HCT116 (cell line): ENCODE data around the gene FAM50A. TPM values are rescaled to one million over a fixed set of nuclear protein-coding genes. Genes with fewer than 3 reads are reported as not detected.

Source experiments
- ATAC-seq: fragments of 200-7000 bp; cut with Tn5 transposase; 2 replicates; pipeline ENCODE4 v1.9.1; 2020; ENCODE audit warnings: mild to moderate bottlenecking, moderate library complexity
- BruUV-seq: library from RNA; stranded (reverse); fragments of 400-500 nt; replicated peaks from 2 replicates; lab custom pipeline; 2021; lab: Mats Ljungman, UMichigan
- CTCF ChIA-PET: fragments of 300-600 bp; sonication (Branson Sonifier 250); formaldehyde crosslinking; loops from one replicate; lab custom pipeline; 2021; ENCODE audit warnings: antibody characterized with exemption; lab: Charles Lee
- POLR2A ChIA-PET: fragments of 300-600, 350-600 bp; sonication (Branson Sonifier 250); formaldehyde crosslinking; loops from one replicate; lab custom pipeline; 2021; ENCODE audit warnings: antibody characterized with exemption; lab: Charles Lee
- RAD21 ChIA-PET, 2 experiments: fragments of 300-600 bp; sonication (Branson Sonifier 250); formaldehyde crosslinking; loops; one replicate each; lab custom pipeline; 2023; ENCODE audit warnings: low total read pairs in 2 of 2; ENCODE audit not compliant: uncharacterized antibody in 2 of 2, unreplicated experiment in 2 of 2, low non-redundant PET in 1 of 2; lab: Charles Lee
- DNase-seq: peaks from one replicate; pipeline ENCODE4 v3.0.0-alpha.2; 2010; ENCODE audit warnings: low read depth, low spot score
- H2AFZ ChIP-seq: fragments of 200-600 bp; shearing (Covaris generic), sonication (generic); 2 replicates; pipeline ENCODE4 v1.6.1; 2017; ENCODE audit warnings: low read depth, mixed run types, mixed read lengths, antibody characterized with exemption, low read length; ENCODE audit not compliant: poor library complexity, severe bottlenecking
- H3K27ac ChIP-seq: 2 replicates; pipeline ENCODE4 v1.5.1; 2012; ENCODE audit warnings: low read depth, low read length
- H3K27me3 ChIP-seq: fragments of 200-600 bp; sonication (generic); 2 replicates; pipeline ENCODE4 v1.6.1; 2016; ENCODE audit warnings: mixed run types, low read length, mixed read lengths; ENCODE audit not compliant: insufficient read depth
- H3K36me3 ChIP-seq, 2 experiments: fragments of 200-500 bp in 1 of 2; fragments of 200-600 bp in 1 of 2; sonication (Bioruptor generic) in 1 of 2; sonication (generic) in 1 of 2; 2 replicates each; pipeline versions ENCODE4 v1.5.1 to v1.6.1; 2014 to 2016; ENCODE audit warnings: low read length in 2 of 2, inconsistent platforms in 1 of 2, mixed read lengths in 1 of 2, mixed run types in 1 of 2; ENCODE audit not compliant: insufficient read depth in 2 of 2, control insufficient read depth in 1 of 2
- H3K4me1 ChIP-seq, 2 experiments: fragments of 200-600 bp in 1 of 2; sonication (generic) in 1 of 2; 2 replicates each; pipeline versions ENCODE4 v1.5.1 to v1.6.1; 2012 to 2017; ENCODE audit warnings: low read length in 2 of 2, inconsistent platforms in 1 of 2, mild to moderate bottlenecking in 1 of 2, mixed read lengths in 1 of 2, mixed run types in 1 of 2, moderate library complexity in 1 of 2; ENCODE audit not compliant: insufficient read depth in 2 of 2, control insufficient read depth in 1 of 2
- H3K4me2 ChIP-seq: fragments of 200-600 bp; sonication (generic); 2 replicates; pipeline ENCODE4 v1.6.1; 2017; ENCODE audit warnings: mixed run types, low read length, mixed read lengths
- H3K4me3 ChIP-seq, 2 experiments: fragments of 200-600 bp in 1 of 2; sonication (generic) in 1 of 2; replicated peaks in 1 of 2; 2 replicates each; pipeline ENCODE4 v1.5.1; 2011 to 2016; ENCODE audit warnings: low read length in 2 of 2, control low read depth in 1 of 2, low read depth in 1 of 2, mild to moderate bottlenecking in 1 of 2, mixed read lengths in 1 of 2, mixed run types in 1 of 2
- H3K79me2 ChIP-seq: fragments of 200-600 bp; sonication (generic); 2 replicates; pipeline ENCODE4 v1.6.1; 2017; ENCODE audit warnings: mild to moderate bottlenecking, mixed run types, low read length, moderate library complexity, mixed read lengths; ENCODE audit not compliant: insufficient read depth
- H3K9ac ChIP-seq: fragments of 200-600 bp; sonication (generic); 2 replicates; pipeline ENCODE4 v1.6.1; 2016; ENCODE audit warnings: low read length, mixed read lengths
- H3K9me2 ChIP-seq: fragments of 200-600 bp; sonication (generic), shearing (Covaris generic); 2 replicates; pipeline ENCODE4 v1.6.1; 2017; ENCODE audit warnings: mixed run types, mild to moderate bottlenecking, moderate library complexity; ENCODE audit not compliant: insufficient read depth
- H3K9me3 ChIP-seq, 2 experiments: fragments of 200-500 bp in 1 of 2; fragments of 200-600 bp in 1 of 2; sonication (Bioruptor generic) in 1 of 2; sonication (generic) in 1 of 2; 2 replicates each; pipeline ENCODE4 v1.6.1; 2014 to 2017; ENCODE audit warnings: low read length in 2 of 2, mixed read lengths in 2 of 2, inconsistent platforms in 1 of 2, low read depth in 1 of 2, mild to moderate bottlenecking in 1 of 2, mixed run types in 1 of 2, moderate library complexity in 1 of 2; ENCODE audit not compliant: control insufficient read depth in 1 of 2, insufficient read depth in 1 of 2
- H4K20me1 ChIP-seq: fragments of 200-600 bp; sonication (generic), shearing (Covaris generic); 2 replicates; pipeline ENCODE4 v1.6.1; 2017; ENCODE audit warnings: mixed run types, mild to moderate bottlenecking, moderate library complexity; ENCODE audit not compliant: insufficient read depth
- ATF3 ChIP-seq: IDR thresholded peaks from 2 replicates; pipeline ENCODE4 v1.6.1; 2012
- CBX3 ChIP-seq: IDR thresholded peaks from 2 replicates; pipeline ENCODE4 v1.6.1; 2012; ENCODE audit warnings: low read depth
- EGR1 ChIP-seq: IDR thresholded peaks from 2 replicates; pipeline ENCODE4 v1.6.1; 2012; ENCODE audit warnings: low read depth
- EZH2 ChIP-seq: fragments of 200-600 bp; sonication (generic); IDR thresholded peaks from 2 replicates; pipeline ENCODE4 v1.6.1; 2017; ENCODE audit warnings: antibody characterized with exemption, mixed run types
- EZH2phosphoT487 ChIP-seq: fragments of 200-600 bp; IDR thresholded peaks from 2 replicates; pipeline ENCODE4 v1.6.1; 2018; ENCODE audit warnings: antibody characterized with exemption, borderline replicate concordance
- FOSL1 ChIP-seq: IDR thresholded peaks from 2 replicates; pipeline ENCODE4 v1.6.1; 2012; ENCODE audit warnings: low read depth
- JUND ChIP-seq: IDR thresholded peaks from 2 replicates; pipeline ENCODE4 v1.6.1; 2012
- POLR2A ChIP-seq: IDR thresholded peaks from 2 replicates; pipeline ENCODE4 v1.7.0; 2011; ENCODE audit warnings: borderline replicate concordance; ENCODE audit not compliant: insufficient read depth, insufficient read length; ENCODE audit errors: extremely low read depth
- SP1 ChIP-seq: IDR thresholded peaks from 2 replicates; pipeline ENCODE4 v1.6.1; 2012; ENCODE audit warnings: low read depth
- YY1 ChIP-seq: IDR thresholded peaks from 2 replicates; pipeline ENCODE4 v1.6.1; 2011; ENCODE audit warnings: low read length, low read depth, moderate library complexity, mild to moderate bottlenecking; ENCODE audit not compliant: insufficient replicate concordance; ENCODE audit errors: extremely low read depth
- ZNF274 ChIP-seq: fragments of 200-500 bp; sonication (Bioruptor generic); IDR thresholded peaks from 2 replicates; pipeline ENCODE4 v1.6.1; 2014; ENCODE audit warnings: mild to moderate bottlenecking, low read depth, low read length, inconsistent platforms
- intact Hi-C: fragments of 100-400 bp; cut with micrococcal nuclease; formaldehyde crosslinking; loops from 2 replicates; pipeline ENCODE4 v1.10.0; 2022
- total RNA-seq: library from RNA; stranded (reverse); gene quantifications from one replicate; pipeline ENCODE4 v1.2.1, GENCODE V29; 2021; ENCODE audit not compliant: unreplicated experiment

FAM50A gene
- total RNA-seq, 1 experiment from 2014 or later, result 46.5 TPM

DNA sequence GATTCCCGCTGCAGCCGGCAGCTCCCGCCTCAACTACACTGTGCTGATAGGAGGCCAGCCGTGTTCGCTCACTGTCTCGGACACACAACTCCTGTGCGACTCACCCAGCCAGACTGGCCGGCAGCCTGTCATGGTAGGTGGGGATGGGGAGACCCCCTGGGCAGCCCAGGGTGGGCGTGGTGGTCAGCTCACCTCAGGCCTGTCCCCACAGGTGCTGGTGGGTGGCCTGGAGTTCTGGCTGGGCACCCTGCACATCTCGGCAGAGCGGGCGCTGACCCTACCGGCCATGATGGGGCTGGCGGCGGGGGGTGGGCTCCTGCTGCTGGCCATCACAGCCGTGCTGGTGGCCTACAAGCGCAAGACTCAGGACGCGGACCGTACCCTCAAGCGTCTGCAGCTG is 23.6 kb downstream of the FAM50A start:
- TF ChIP-seq EZH2 (no peak), ZNF274 (no peak), EGR1 (no peak), SP1 (no peak), CBX3 (no peak), ATF3 (no peak), EZH2phosphoT487 (no peak), JUND (no peak), YY1 (no peak), FOSL1 (no peak)
- TF ChIP-seq, all 23 proteins: peak for 0
- no peak overlapping the region for H3K9ac ChIP-seq
- no peak for ATAC-seq
- no TSS peak for BruUV-seq
- no peak overlapping the region for H3K4me2 ChIP-seq
- ChIA-PET RAD21 (no interaction called here), CTCF (no interaction called here), POLR2A (no interaction called here)
- no peaks in the 10 kb centered on the region for H4K20me1 ChIP-seq
- no peak overlapping the region for H2AFZ ChIP-seq
- no peak for DNase-seq
- H3K4me3 ChIP-seq, result no peak overlapping the region
- H3K27ac ChIP-seq, result no peak overlapping the region
- intact Hi-C loops, result no loop called here
- H3K79me2 ChIP-seq, result no peaks in the 10 kb centered on the region
- H3K4me1 ChIP-seq, result no peaks in the 10 kb centered on the region
- H3K9me2 ChIP-seq, result no peaks in the 10 kb centered on the region
- no peaks in the 10 kb centered on the region for H3K27me3 ChIP-seq
- peaks cover 2 to 4% of the 10 kb centered on the region in 2 experiments; a peak in 1 of 4 replicates for H3K36me3 ChIP-seq
- no peaks in the 10 kb centered on the region for H3K9me3 ChIP-seq

- DNase-seq (no peak), ATAC-seq (no peak)
- RAD21 ChIA-PET, result no interaction called here
- POLR2A ChIA-PET, result no interaction called here
- no peak overlapping the region for H3K27ac ChIP-seq
- no peaks in the 10 kb centered on the region for H3K4me1 ChIP-seq
- no peaks in the 10 kb centered on the region for H3K27me3 ChIP-seq
- CTCF ChIA-PET, result no interaction called here
- no peaks in the 10 kb centered on the region for H4K20me1 ChIP-seq
- H3K4me2 ChIP-seq, result no peak overlapping the region
- no peaks in the 10 kb centered on the region for H3K9me2 ChIP-seq
- H3K4me3 ChIP-seq, result no peak overlapping the region
- peaks cover 2 to 4% of the 10 kb centered on the region in 2 experiments; a peak in 1 of 4 replicates for H3K36me3 ChIP-seq
- BruUV-seq, result no TSS peak
- TF ChIP-seq YY1 (no peak), POLR2A (no peak), JUND (no peak)
- H3K9me3 ChIP-seq, result no peaks in the 10 kb centered on the region
- H3K9ac ChIP-seq, result no peak overlapping the region
- no peak overlapping the region for H2AFZ ChIP-seq
- H3K79me2 ChIP-seq, result no peaks in the 10 kb centered on the region
- intact Hi-C loops, result no loop called here
These were observed 24.3 kb downstream of the FAM50A start for GRCh38 chrX:154468217-154468616.
